ENCODE measurements around the gene MIF4GD. TPM values are rescaled to one million over a fixed set of nuclear protein-coding genes. Genes with fewer than 3 reads are reported as not detected.

Gene MIF4GD
- total and polyA plus RNA-seq, 2 experiments from 2014 or later: 10.7 to 14.4 TPM

DNA sequence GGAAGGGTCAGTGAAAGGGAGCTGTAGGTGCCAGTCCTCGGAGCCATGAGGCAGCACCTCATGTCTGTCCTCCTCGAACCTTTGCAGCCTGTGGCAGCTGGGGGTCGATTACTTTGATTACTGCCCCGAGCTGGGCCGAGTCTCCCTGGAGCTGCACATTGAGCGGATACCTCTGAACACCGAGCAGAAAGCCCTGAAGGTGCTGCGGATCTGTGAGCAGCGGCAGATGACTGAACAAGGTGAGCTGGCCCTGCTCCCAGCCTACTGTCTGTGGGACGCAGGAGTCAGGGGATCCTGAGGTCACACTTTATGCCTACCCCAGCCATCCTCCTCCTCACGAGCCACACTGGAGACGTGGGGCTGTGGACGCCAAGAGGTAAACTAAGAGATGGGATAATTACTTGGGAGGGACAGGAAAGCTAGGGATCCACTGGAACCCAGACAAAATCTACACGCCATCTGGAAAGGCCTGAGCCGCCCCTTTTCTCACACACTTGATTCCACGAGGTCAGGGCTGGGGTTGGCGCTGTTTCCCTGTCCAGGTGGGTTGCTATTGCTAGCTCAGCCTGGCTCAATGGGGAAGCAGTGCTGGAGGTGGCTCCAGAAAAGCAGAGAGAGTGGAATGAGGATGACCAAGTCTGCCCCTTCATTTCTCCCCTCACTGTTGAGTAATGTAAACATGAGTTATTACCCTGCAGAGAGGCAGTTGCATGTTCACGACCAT lies 39.1 kb downstream of the MIF4GD start:
- Histone ChIP-seq H3K79me2 (ENCODE audit: insufficient read depth) (no peaks in the 10 kb centered on the region), H3K4me3 (no peak overlapping the region), H3K4me2 (ENCODE audit: unreplicated experiment) (no peak overlapping the region), H3K36me3 (ENCODE audit: low read depth) (peaks cover 8% of the 10 kb centered on the region; the same call in 1 of the 2 replicates), H3K9me2 (ENCODE audit: insufficient read depth) (no peaks in the 10 kb centered on the region), H3K9me3 (ENCODE audit: low read depth) (no peaks in the 10 kb centered on the region), H3K27me3 (replicated peaks; ENCODE audit: insufficient read depth) (no peaks in the 10 kb centered on the region), H3K27ac (no peak overlapping the region), H3K9ac (no peak overlapping the region), H4K20me1 (ENCODE audit: insufficient read depth) (no peaks in the 10 kb centered on the region), H3F3A (ENCODE audit: insufficient read depth) (peaks cover 22% of the 10 kb centered on the region; the same call in 1 of the 2 replicates), H2AFZ (no peak overlapping the region), H3K4me1 (ENCODE audit: insufficient read depth) (no peaks in the 10 kb centered on the region)
- TF ChIP-seq EZH2phosphoT487 (IDR thresholded peaks at IDR 0.05; ENCODE audit: insufficient read depth, low read depth): no peak
- no peak for TF ChIP-seq EZH2 (IDR thresholded peaks at IDR 0.05; ENCODE audit: insufficient read depth, poor library complexity, severe bottlenecking)
- 87 to 92% methylated on average over 18 of the region's 18 CpGs for WGBS, 2 experiments (ENCODE audit: low coverage in 1 of 2, low lambda C conversion rate in 2 of 2, missing lambda C conversion rate in 2 of 2)
- in situ Hi-C loops (cut with MboI): no loop called here
- DNase-seq: no peak

- in situ Hi-C loops (cut with MboI): no loop called here
These were observed 40.0 kb downstream of the MIF4GD start for GRCh38 chr17:75231071-75231470.

DNA sequence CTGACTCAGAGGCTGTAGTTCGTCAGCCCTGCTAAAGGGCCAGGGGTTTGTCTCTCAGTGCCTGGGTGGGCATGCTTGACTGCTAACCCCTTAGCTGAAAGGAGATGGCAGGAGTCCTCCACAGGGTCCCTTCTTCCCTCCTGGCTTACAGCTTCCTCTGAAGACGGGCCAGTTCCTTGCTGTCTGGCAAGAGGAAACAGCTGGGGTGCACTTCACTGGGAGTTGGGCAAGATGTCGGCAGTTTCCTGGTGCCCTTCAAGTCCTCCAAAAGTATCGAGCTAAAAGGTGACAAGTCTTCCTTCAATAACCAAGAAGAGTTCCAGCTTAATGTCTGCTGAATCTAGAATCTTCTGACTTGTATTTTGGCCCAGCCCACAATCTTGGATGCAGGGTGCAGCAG lies 42.2 kb downstream of the MIF4GD start:
- H3F3A ChIP-seq (ENCODE audit: insufficient read depth): no peaks in the 10 kb centered on the region
- no peak overlapping the region for H3K27ac ChIP-seq
- H4K20me1 ChIP-seq (ENCODE audit: insufficient read depth): no peaks in the 10 kb centered on the region
- H3K9me2 ChIP-seq (ENCODE audit: insufficient read depth): no peaks in the 10 kb centered on the region
- no peak overlapping the region for H3K4me3 ChIP-seq
- H3K9me3 ChIP-seq (ENCODE audit: low read depth): no peaks in the 10 kb centered on the region
- H3K9ac ChIP-seq: no peak overlapping the region
- no peak for DNase-seq
- H3K36me3 ChIP-seq (ENCODE audit: low read depth): no peaks in the 10 kb centered on the region; the same call in 1 of the 2 replicates
- no peak overlapping the region for H2AFZ ChIP-seq
- 94 to 95% methylated on average over 4 of the region's 4 CpGs for WGBS, 2 experiments (ENCODE audit: low coverage in 1 of 2, low lambda C conversion rate in 2 of 2, missing lambda C conversion rate in 2 of 2)
- H3K4me1 ChIP-seq (ENCODE audit: insufficient read depth): no peaks in the 10 kb centered on the region
- H3K79me2 ChIP-seq (ENCODE audit: insufficient read depth): no peaks in the 10 kb centered on the region
- no peak for TF ChIP-seq EZH2phosphoT487 (IDR thresholded peaks at IDR 0.05; ENCODE audit: insufficient read depth, low read depth)
- TF ChIP-seq EZH2 (IDR thresholded peaks at IDR 0.05; ENCODE audit: insufficient read depth, poor library complexity, severe bottlenecking): no peak
- H3K4me2 ChIP-seq (ENCODE audit: unreplicated experiment): no peak overlapping the region
- in situ Hi-C loops (cut with MboI): no loop called here
- H3K27me3 ChIP-seq (replicated peaks; ENCODE audit: insufficient read depth): no peaks in the 10 kb centered on the region

More at GRCh38 chr17:75231071-75231470, 40.0 kb downstream of the MIF4GD start:
- Histone ChIP-seq H3F3A (ENCODE audit: insufficient read depth) (peaks cover 15% of the 10 kb centered on the region; the same call in 1 of the 2 replicates), H3K9ac (no peak overlapping the region), H3K4me2 (ENCODE audit: unreplicated experiment) (no peak overlapping the region), H3K4me3 (no peak overlapping the region), H3K4me1 (ENCODE audit: insufficient read depth) (no peaks in the 10 kb centered on the region), H3K79me2 (ENCODE audit: insufficient read depth) (no peaks in the 10 kb centered on the region), H3K27ac (no peak overlapping the region), H2AFZ (no peak overlapping the region), H3K9me3 (ENCODE audit: low read depth) (no peaks in the 10 kb centered on the region), H3K27me3 (replicated peaks; ENCODE audit: insufficient read depth) (no peaks in the 10 kb centered on the region), H4K20me1 (ENCODE audit: insufficient read depth) (no peaks in the 10 kb centered on the region), H3K9me2 (ENCODE audit: insufficient read depth) (no peaks in the 10 kb centered on the region), H3K36me3 (ENCODE audit: low read depth) (peaks cover 8% of the 10 kb centered on the region; the same call in 1 of the 2 replicates)
- 95 to 97% methylated on average over 8 of the region's 8 CpGs for WGBS, 2 experiments (ENCODE audit: low coverage in 1 of 2, low lambda C conversion rate in 2 of 2, missing lambda C conversion rate in 2 of 2)
- TF ChIP-seq EZH2phosphoT487 (IDR thresholded peaks at IDR 0.05; ENCODE audit: insufficient read depth, low read depth) (no peak), EZH2 (IDR thresholded peaks at IDR 0.05; ENCODE audit: insufficient read depth, poor library complexity, severe bottlenecking) (no peak)
- DNase-seq: no peak

GRCh38 chr17:75228305-75228704 lies 42.7 kb downstream of the MIF4GD start:
- in situ Hi-C loops (cut with MboI): no loop called here
- WGBS, 2 experiments (ENCODE audit: low coverage in 1 of 2, low lambda C conversion rate in 2 of 2, missing lambda C conversion rate in 2 of 2): 69 to 77% methylated on average over 2 of the region's 2 CpGs

More at GRCh38 chr17:75228305-75228704, 42.7 kb downstream of the MIF4GD start:
- Histone ChIP-seq H3K36me3 (ENCODE audit: low read depth) (no peaks in the 10 kb centered on the region; the same call in 1 of the 2 replicates), H3K4me2 (ENCODE audit: unreplicated experiment) (no peak overlapping the region), H3K4me1 (ENCODE audit: insufficient read depth) (no peaks in the 10 kb centered on the region), H3K27ac (no peak overlapping the region), H3K4me3 (no peak overlapping the region), H3K9me3 (ENCODE audit: low read depth) (no peaks in the 10 kb centered on the region), H3K9ac (no peak overlapping the region), H3F3A (ENCODE audit: insufficient read depth) (no peaks in the 10 kb centered on the region), H3K27me3 (replicated peaks; ENCODE audit: insufficient read depth) (no peaks in the 10 kb centered on the region), H4K20me1 (ENCODE audit: insufficient read depth) (no peaks in the 10 kb centered on the region), H2AFZ (no peak overlapping the region), H3K9me2 (ENCODE audit: insufficient read depth) (no peaks in the 10 kb centered on the region), H3K79me2 (ENCODE audit: insufficient read depth) (no peaks in the 10 kb centered on the region)
- no peak for TF ChIP-seq EZH2 (IDR thresholded peaks at IDR 0.05; ENCODE audit: insufficient read depth, poor library complexity, severe bottlenecking)
- TF ChIP-seq EZH2phosphoT487 (IDR thresholded peaks at IDR 0.05; ENCODE audit: insufficient read depth, low read depth): no peak
- no peak for DNase-seq

Data from GM23248 (cell line).